ENCODE measurements around the gene SEMA4A. TPM values are rescaled to one million over a fixed set of nuclear protein-coding genes. Genes with fewer than 3 reads are reported as not detected.

SEMA4A gene
- total RNA-seq, 2 donors from 2014 or later: 22.9 to 44.9 TPM

GRCh38 chr1:156121457-156121856 is 31.9 kb upstream of the SEMA4A start:
- no peak for DNase-seq (ENCODE audit: low spot score)
- Histone ChIP-seq H3K4me3 (no peak overlapping the region), H3K9me3 (no peaks in the 10 kb centered on the region), H3K27me3 (replicated peaks; ENCODE audit: insufficient read depth) (no peaks in the 10 kb centered on the region), H3K27ac (peak overlapping the region; percentile 93 to 94), H3K4me1 (replicated peaks) (peaks cover 83% of the 10 kb centered on the region), H3K36me3 (no peaks in the 10 kb centered on the region)
- intact Hi-C loops (cut with DNase I): no loop called here
- 83% methylated on average over 4 of the region's 4 CpGs for WGBS
- TF ChIP-seq POLR2A (IDR thresholded peaks at IDR 0.05) (no peak), CTCF (IDR thresholded peaks at IDR 0.05) (no peak), POLR2AphosphoS5 (IDR thresholded peaks at IDR 0.05) (no peak)

- H3K9me3 ChIP-seq: no peaks in the 10 kb centered on the region
- H3K27me3 ChIP-seq (replicated peaks; ENCODE audit: insufficient read depth): no peaks in the 10 kb centered on the region
- peak overlapping the region in 1 of 2 donors; percentile 19 for H3K4me3 ChIP-seq
- peak overlapping the region; percentile 93 to 94 for H3K27ac ChIP-seq
- no peaks in the 10 kb centered on the region for H3K36me3 ChIP-seq
- peaks cover 78% of the 10 kb centered on the region for H3K4me1 ChIP-seq (replicated peaks)
- intact Hi-C loops (cut with DNase I): no loop called here
- DNase-seq (ENCODE audit: low spot score): no peak
- 53% methylated on average over 4 of the region's 4 CpGs for WGBS
- TF ChIP-seq POLR2A (IDR thresholded peaks at IDR 0.05) (no peak), CTCF (IDR thresholded peaks at IDR 0.05) (no peak), POLR2AphosphoS5 (IDR thresholded peaks at IDR 0.05) (no peak)
Measured at GRCh38 chr1:156122086-156122485, 31.3 kb upstream of the SEMA4A start.

GRCh38 chr1:156122519-156123355 is 30.6 kb upstream of the SEMA4A start:
- peak; percentile 50 for DNase-seq (ENCODE audit: low spot score)
- H3K4me1 ChIP-seq (replicated peaks): peaks cover 71% of the 10 kb centered on the region
- TF ChIP-seq POLR2AphosphoS5 (IDR thresholded peaks at IDR 0.05): peak; percentile 4
- peak in 2 of 4 experiments; percentile 27 to 44 for TF ChIP-seq CTCF (IDR thresholded peaks at IDR 0.05)
- peak; percentile 8 for TF ChIP-seq POLR2A (IDR thresholded peaks at IDR 0.05)

GRCh38 chr1:156123356-156124196 is 29.8 kb upstream of the SEMA4A start:
- DNase-seq (ENCODE audit: low spot score): peak; percentile 95
- peak overlapping the region; percentile 93 to 94 for H3K27ac ChIP-seq
- H3K4me3 ChIP-seq: peak overlapping the region in 1 of 2 donors; percentile 19
- no peaks in the 10 kb centered on the region for H3K27me3 ChIP-seq (replicated peaks; ENCODE audit: insufficient read depth)
- no peaks in the 10 kb centered on the region for H3K36me3 ChIP-seq
- 8% methylated on average over 14 of the region's 14 CpGs for WGBS
- no peaks in the 10 kb centered on the region for H3K9me3 ChIP-seq
- peaks cover 77% of the 10 kb centered on the region for H3K4me1 ChIP-seq (replicated peaks)
- intact Hi-C loops (cut with DNase I): no loop called here
- TF ChIP-seq POLR2A (IDR thresholded peaks at IDR 0.05) (peak; percentile 59), CTCF (IDR thresholded peaks at IDR 0.05) (peak in 1 of 4 experiments; percentile 26), POLR2AphosphoS5 (IDR thresholded peaks at IDR 0.05) (peak; percentile 95)

More at GRCh38 chr1:156122519-156123355, 30.6 kb upstream of the SEMA4A start:
- no peaks in the 10 kb centered on the region for H3K27me3 ChIP-seq (replicated peaks; ENCODE audit: insufficient read depth)
- 21% methylated on average over 14 of the region's 14 CpGs for WGBS
- intact Hi-C loops (cut with DNase I): no loop called here
- H3K4me3 ChIP-seq: peak overlapping the region; percentile 7 to 19
- H3K27ac ChIP-seq: peak overlapping the region; percentile 93 to 94
- no peaks in the 10 kb centered on the region for H3K9me3 ChIP-seq
- no peaks in the 10 kb centered on the region for H3K36me3 ChIP-seq
